SK-N-SH (cell line): ENCODE results near the gene ADAR. TPM values are rescaled to one million over a fixed set of nuclear protein-coding genes. Genes with fewer than 3 reads are reported as not detected.

Experiments
- CTCF ChIA-PET: fragments of 300-600, 350-600 bp; formaldehyde crosslinking; extraction: SDS; loops from one replicate; lab custom pipeline; 2021; lab: Yijun Ruan, JAX
- POLR2A ChIA-PET: fragments of 350-600 bp; sonication (Branson Sonifier 250); formaldehyde crosslinking; extraction: SDS; loops from one replicate; lab custom pipeline; 2020; ENCODE audit warnings: antibody characterized with exemption, inconsistent platforms; lab: Yijun Ruan, JAX
- DNase-seq: peaks from one replicate; pipeline ENCODE4 v3.0.0; 2012
- H2AFZ ChIP-seq: fragments of 200-600 bp; sonication (generic); 2 replicates; pipeline ENCODE4 v1.8.1; 2016; ENCODE audit warnings: antibody characterized with exemption, mild to moderate bottlenecking, low read depth
- H3F3A ChIP-seq: fragments of 200-600 bp; sonication (generic); replicated peaks from 2 replicates; pipeline ENCODE3; 2016; ENCODE audit warnings: antibody characterized with exemption, mild to moderate bottlenecking; ENCODE audit not compliant: insufficient read depth
- H3K27ac ChIP-seq, 2 experiments: fragments of 200-500 bp in 1 of 2; fragments of 200-600 bp in 1 of 2; sonication (Bioruptor generic) in 1 of 2; sonication (generic), shearing (Covaris generic) in 1 of 2; 2 replicates each; pipeline versions ENCODE4 v1.5.1 to v1.6.1; 2014 to 2016; ENCODE audit warnings: low read depth in 2 of 2, inconsistent platforms in 1 of 2, low read length in 1 of 2, mild to moderate bottlenecking in 1 of 2, mixed read lengths in 1 of 2
- H3K27me3 ChIP-seq: fragments of 200-600 bp; sonication (generic), shearing (Covaris generic); 2 replicates; pipeline ENCODE4 v1.6.1; 2016; ENCODE audit warnings: mixed run types; ENCODE audit not compliant: insufficient read depth
- H3K36me3 ChIP-seq, 2 experiments: fragments of 200-500 bp in 1 of 2; fragments of 200-600 bp in 1 of 2; sonication (Bioruptor generic) in 1 of 2; sonication (generic) in 1 of 2; replicated peaks in 1 of 2; 2 replicates each; pipeline versions ENCODE3 to v1.5.1; 2014 to 2016; ENCODE audit warnings: low read length in 1 of 2, mild to moderate bottlenecking in 1 of 2; ENCODE audit not compliant: insufficient read depth in 2 of 2, control insufficient read depth in 1 of 2
- H3K4me1 ChIP-seq, 2 experiments: fragments of 200-500 bp in 1 of 2; fragments of 200-600 bp in 1 of 2; sonication (Bioruptor generic) in 1 of 2; sonication (generic), shearing (Covaris generic) in 1 of 2; 2 replicates each; pipeline versions ENCODE4 v1.5.1 to v1.6.1; 2014 to 2016; ENCODE audit warnings: low read depth in 1 of 2, low read length in 1 of 2, mixed run types in 1 of 2; ENCODE audit not compliant: insufficient read depth in 2 of 2, control insufficient read depth in 1 of 2
- H3K4me2 ChIP-seq: fragments of 200-600 bp; sonication (generic), shearing (Covaris generic); 2 replicates; pipeline ENCODE4 v1.6.1; 2017; ENCODE audit warnings: mixed run types
- H3K4me3 ChIP-seq, 2 experiments: fragments of 200-500 bp in 1 of 2; fragments of 200-600 bp in 1 of 2; sonication (Bioruptor generic) in 1 of 2; sonication (generic), shearing (Covaris generic) in 1 of 2; 2 replicates each; pipeline versions ENCODE4 v1.5.1 to v1.8.1; 2014 to 2016; ENCODE audit warnings: low read depth in 2 of 2, inconsistent platforms in 1 of 2, low read length in 1 of 2, mild to moderate bottlenecking in 1 of 2, mixed read lengths in 1 of 2, moderate library complexity in 1 of 2
- H3K79me2 ChIP-seq: fragments of 200-600 bp; sonication (generic); 2 replicates; pipeline ENCODE4 v1.8.1; 2017; ENCODE audit warnings: mild to moderate bottlenecking; ENCODE audit not compliant: insufficient read depth
- H3K9ac ChIP-seq: fragments of 200-600 bp; sonication (generic); 2 replicates; pipeline ENCODE4 v1.6.1; 2017; ENCODE audit warnings: mixed run types
- H3K9me2 ChIP-seq: fragments of 200-600 bp; sonication (generic); 2 replicates; pipeline ENCODE4 v1.6.1; 2017; ENCODE audit warnings: mixed run types
- H3K9me3 ChIP-seq: fragments of 200-600 bp; sonication (generic); 2 replicates; pipeline ENCODE4 v1.6.1; 2017; ENCODE audit warnings: mixed run types, mild to moderate bottlenecking, moderate library complexity
- H4K20me1 ChIP-seq: fragments of 200-600 bp; sonication (generic); 2 replicates; pipeline ENCODE4 v1.6.1; 2017; ENCODE audit warnings: mild to moderate bottlenecking, mixed run types; ENCODE audit not compliant: insufficient read depth
- ELF1 ChIP-seq: IDR thresholded peaks from 2 replicates; pipeline ENCODE4 v1.4.0; 2012
- EP300 ChIP-seq, 2 experiments: IDR thresholded peaks; 2 replicates each; pipeline versions ENCODE4 v1.4.0 to v1.6.1; 2012; ENCODE audit warnings: borderline replicate concordance in 1 of 2, low read depth in 1 of 2, low read length in 1 of 2
- FOSL2 ChIP-seq: IDR thresholded peaks from 2 replicates; pipeline ENCODE4 v1.4.0; 2012; ENCODE audit warnings: low read depth, mild to moderate bottlenecking, moderate library complexity, borderline replicate concordance
- FOXM1 ChIP-seq: IDR thresholded peaks from 2 replicates; pipeline ENCODE4 v1.4.0; 2012; ENCODE audit warnings: low read depth, mild to moderate bottlenecking
- IRF3 ChIP-seq: fragments of 150-350 bp; IDR thresholded peaks from 2 replicates; pipeline ENCODE4 v1.6.1; 2016; ENCODE audit warnings: mild to moderate bottlenecking, low read depth, low read length
- JUND ChIP-seq: IDR thresholded peaks from 2 replicates; pipeline ENCODE4 v1.4.0; 2012
- MXI1 ChIP-seq: IDR thresholded peaks from 2 replicates; pipeline ENCODE4 v1.6.1; 2012; ENCODE audit warnings: mild to moderate bottlenecking, low read depth, low read length, improper control_type of control experiment
- NFIC ChIP-seq: IDR thresholded peaks from 2 replicates; pipeline ENCODE4 v1.4.0; 2012; ENCODE audit warnings: borderline replicate concordance
- NRF1 ChIP-seq: IDR thresholded peaks from 2 replicates; pipeline ENCODE4 v1.6.1; 2012; ENCODE audit warnings: low read depth, mild to moderate bottlenecking, low read length
- RFX5 ChIP-seq: IDR thresholded peaks from 2 replicates; pipeline ENCODE4 v1.6.1; 2012; ENCODE audit warnings: mild to moderate bottlenecking, improper control_type of control experiment, low read length
- RXRA ChIP-seq: IDR thresholded peaks from 2 replicates; pipeline ENCODE4 v1.4.0; 2012; ENCODE audit warnings: low read depth, mild to moderate bottlenecking, borderline replicate concordance
- SMC3 ChIP-seq: IDR thresholded peaks from 2 replicates; pipeline ENCODE4 v1.6.1; 2012; ENCODE audit warnings: low read depth, low read length, improper control_type of control experiment
- TAF1 ChIP-seq: IDR thresholded peaks from 2 replicates; pipeline ENCODE4 v1.6.1; 2012; ENCODE audit warnings: low read depth, mild to moderate bottlenecking, low read length, moderate library complexity, borderline replicate concordance
- USF1 ChIP-seq: IDR thresholded peaks from 2 replicates; pipeline ENCODE4 v1.4.0; 2012; ENCODE audit warnings: low read depth, borderline replicate concordance
- USF2 ChIP-seq: fragments of 150-350 bp; IDR thresholded peaks from 2 replicates; pipeline ENCODE4 v1.6.1; 2017; ENCODE audit warnings: antibody characterized with exemption, low read length, low read depth, borderline replicate concordance
- YY1 ChIP-seq: IDR thresholded peaks from 2 replicates; pipeline ENCODE4 v1.4.0; 2012; ENCODE audit warnings: low read depth, mild to moderate bottlenecking
- ZBTB33 ChIP-seq: IDR thresholded peaks from 2 replicates; pipeline ENCODE4 v1.4.0; 2012; ENCODE audit warnings: low read depth, borderline replicate concordance
- WGBS: methylation state at CpG from one replicate; pipeline ENCODE4 v1.1.6; 2017; ENCODE audit warnings: low lambda C conversion rate; 5-methylcytosine and 5-hydroxymethylcytosine counted together
- polyA plus RNA-seq, 3 experiments: library from polyadenylated mRNA; depleted of rRNA; stranded (reverse); fragments of >200 nt; gene quantifications; 2 replicates each; pipeline ENCODE4 v1.2.3, GENCODE V29; 2012

ADAR gene
- polyA plus RNA-seq, 1 of the 3 experiments (the other 2 are of a cell fraction), result 61.1 TPM

GRCh38 chr1:154614247-154614646 is 6.3 kb upstream of the ADAR start (continued):
- no peak for TF ChIP-seq ZBTB33
- no peak for TF ChIP-seq EP300 (IDR thresholded peaks at IDR 0.05; ENCODE audit: borderline replicate concordance in 1 of 2, low read depth in 1 of 2, low read length in 1 of 2)
- TF ChIP-seq IRF3, result no peak
- no peak for TF ChIP-seq TAF1

GRCh38 chr1:154611150-154611862 is 3.3 kb upstream of the ADAR start:
- H3K27me3 ChIP-seq, result no peaks in the 10 kb centered on the region
- peaks cover 12 to 13% of the 10 kb centered on the region in 2 experiments for H3K4me1 ChIP-seq
- no peak overlapping the region for H3K9ac ChIP-seq
- no peak overlapping the region for H2AFZ ChIP-seq
- H3K4me2 ChIP-seq, result no peak overlapping the region
- H3K9me3 ChIP-seq, result no peaks in the 10 kb centered on the region
- peaks cover 21% of the 10 kb centered on the region for H3F3A ChIP-seq
- H4K20me1 ChIP-seq, result peaks cover 26% of the 10 kb centered on the region
- ChIA-PET POLR2A (no interaction called here), CTCF (interaction anchor here (1.0 kb wide), 1 partner anchor 267 kb away, joined by 3 read pairs; no protein-coding TSS in a partner anchor)
- no peak overlapping the region for H3K27ac ChIP-seq
- 87% methylated on average over 10 of the region's 10 CpGs for WGBS
- no peak overlapping the region for H3K4me3 ChIP-seq
- TF ChIP-seq FOXM1 (no peak), NFIC (no peak), USF1 (no peak), JUND (no peak), NRF1 (no peak), RFX5 (no peak), MXI1 (no peak), FOSL2 (no peak), TAF1 (no peak), USF2 (no peak), RXRA (no peak), ELF1 (no peak), SMC3 (no peak), YY1 (no peak)
- TF ChIP-seq, all 33 proteins: peak for 0
- DNase-seq, result no peak
- Histone ChIP-seq H3K36me3 (peaks cover 0 to 3% of the 10 kb centered on the region in 2 experiments), H3K9me2 (no peaks in the 10 kb centered on the region), H3K79me2 (peaks cover 90% of the 10 kb centered on the region)
